Fibroblast of gingiva (primary cell): Measurements from ENCODE around the gene CDH4.

ENCODE experiments used
- DNase-seq: peaks from one replicate; pipeline ENCODE4 v3.0.0-alpha.2; 2011; ENCODE audit warnings: low read depth

Gene CDH4

GRCh38 chr20:61668771-61669503 is 416.9 kb downstream of the CDH4 start:
- no peak for DNase-seq

DNA sequence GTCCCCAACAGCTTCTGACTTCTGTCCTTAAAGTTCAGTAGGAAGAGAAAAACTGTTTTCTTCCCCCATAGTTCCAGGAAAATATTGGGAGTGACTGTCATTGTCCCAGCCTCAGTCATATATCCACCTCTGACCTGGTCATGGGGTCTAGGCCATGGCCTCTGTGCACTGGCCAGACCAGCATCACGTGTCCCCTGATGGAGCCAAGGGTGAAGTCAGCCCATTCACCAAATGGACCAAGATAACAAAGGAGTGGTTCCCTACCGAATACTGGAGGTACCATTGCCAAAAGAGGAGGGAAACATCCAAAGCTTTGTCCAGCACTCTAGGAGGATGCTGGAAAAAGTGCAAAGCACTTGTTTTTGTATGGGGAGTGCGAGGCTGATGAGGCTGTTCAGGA is 418.2 kb downstream of the CDH4 start:
- DNase-seq = no peak

GRCh38 chr20:61671559-61671958 is 419.5 kb downstream of the CDH4 start:
- no peak for DNase-seq

GRCh38 chr20:61673152-61673847 is 421.2 kb downstream of the CDH4 start:
- DNase-seq = no peak

DNA sequence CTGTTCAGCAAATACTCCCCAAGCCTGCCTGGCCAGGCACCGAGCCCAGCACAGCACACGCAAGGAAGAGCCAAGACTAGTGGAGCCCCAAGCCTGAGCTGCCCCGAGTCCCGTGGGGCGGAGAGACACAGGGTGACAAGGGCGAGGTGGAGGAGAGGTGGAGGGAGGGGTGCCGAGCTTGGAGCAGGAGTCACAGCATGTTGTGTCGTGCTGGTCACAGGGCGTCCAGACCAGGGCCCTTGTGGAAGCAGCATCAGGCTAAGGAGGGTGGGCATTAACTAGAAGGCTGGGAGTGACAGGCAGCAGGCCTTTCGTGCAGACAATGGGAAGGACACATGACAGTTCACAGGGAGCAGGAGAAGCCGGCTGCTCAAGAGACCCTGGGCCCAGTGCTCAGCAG is 422.1 kb downstream of the CDH4 start:
- DNase-seq = no peak

DNA sequence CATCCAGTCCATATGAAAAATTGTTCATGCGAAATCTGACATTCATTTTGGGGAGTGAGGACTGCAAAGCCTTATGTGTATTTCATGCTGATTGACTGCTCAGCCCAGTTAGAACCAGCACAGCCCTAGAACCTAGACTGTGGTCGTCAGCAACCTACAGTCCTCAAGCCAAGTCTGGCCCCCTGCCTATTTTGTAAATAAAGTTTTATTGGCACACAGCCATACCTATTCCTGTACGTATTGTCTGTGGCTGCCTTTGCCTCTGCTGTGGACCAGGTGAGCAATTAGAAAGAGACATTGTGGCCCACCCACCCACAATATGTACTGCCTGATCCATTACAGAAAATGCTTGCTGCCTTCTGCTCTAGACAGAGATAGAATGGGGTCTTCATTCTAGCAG is 422.6 kb downstream of the CDH4 start:
- no peak for DNase-seq

GRCh38 chr20:61677928-61678327 is 425.9 kb downstream of the CDH4 start:
- no peak for DNase-seq

DNA sequence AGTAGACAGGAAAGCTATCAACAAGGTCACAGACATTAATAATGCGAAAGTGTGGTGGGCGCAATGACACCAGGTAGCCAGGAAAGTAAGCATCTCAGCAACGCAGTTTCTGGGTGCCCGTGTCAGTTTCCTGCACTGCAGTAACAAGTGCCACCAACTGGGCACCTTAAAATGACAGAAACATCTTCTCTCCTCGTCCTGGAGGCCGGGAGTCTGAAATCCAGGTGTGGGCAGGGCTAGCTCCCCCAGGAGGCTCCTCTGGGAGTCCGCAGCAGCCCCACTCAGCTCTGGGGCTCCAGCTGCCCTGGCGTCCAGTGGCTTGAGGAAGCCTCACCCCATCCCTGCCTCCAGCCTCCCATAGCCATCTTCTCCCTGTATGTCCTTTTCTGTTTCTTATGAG is 426.4 kb downstream of the CDH4 start:
- no peak for DNase-seq

DNA sequence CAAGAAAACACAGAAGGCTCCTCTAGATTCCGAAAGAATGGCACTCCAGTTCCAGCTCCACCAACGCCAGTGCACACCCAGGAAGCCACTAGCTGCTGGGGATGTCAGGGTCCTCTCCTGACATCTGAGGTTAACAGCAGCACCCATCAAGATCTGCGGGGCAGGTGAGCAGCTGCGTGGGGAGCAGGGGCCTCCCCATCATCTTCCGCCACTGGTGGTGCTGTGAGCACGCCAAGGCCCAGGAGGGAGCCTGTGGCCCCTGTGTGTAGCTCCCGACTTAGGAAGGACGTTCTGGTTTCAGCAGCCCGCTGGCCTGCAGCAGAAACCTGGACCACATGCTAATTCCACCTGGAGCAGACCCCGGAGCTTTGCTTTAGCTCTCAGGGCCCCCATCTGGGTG is 427.4 kb downstream of the CDH4 start:
- DNase-seq = no peak

DNA sequence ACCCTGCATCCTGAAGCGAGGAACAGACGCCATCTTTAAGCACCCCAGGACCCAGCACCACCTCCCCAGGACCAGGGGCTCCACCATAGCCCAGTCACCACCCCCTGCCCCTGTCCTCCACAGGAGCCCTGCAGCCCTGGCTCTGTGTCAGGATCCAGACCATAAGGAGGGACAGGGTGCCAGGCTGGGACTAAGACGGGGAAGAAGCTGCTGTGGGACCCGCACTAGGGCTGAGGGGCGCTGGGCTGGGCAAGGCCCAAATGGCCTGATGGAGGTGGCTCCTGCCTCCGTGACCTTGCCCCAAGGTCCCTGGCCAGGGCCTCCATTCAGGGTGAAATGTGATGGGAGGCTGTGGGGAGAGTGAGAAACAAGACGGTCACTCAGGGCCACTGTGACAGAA is 428.0 kb downstream of the CDH4 start:
- DNase-seq = no peak

GRCh38 chr20:61682114-61682995 is 430.3 kb downstream of the CDH4 start:
- DNase-seq = no peak

DNA sequence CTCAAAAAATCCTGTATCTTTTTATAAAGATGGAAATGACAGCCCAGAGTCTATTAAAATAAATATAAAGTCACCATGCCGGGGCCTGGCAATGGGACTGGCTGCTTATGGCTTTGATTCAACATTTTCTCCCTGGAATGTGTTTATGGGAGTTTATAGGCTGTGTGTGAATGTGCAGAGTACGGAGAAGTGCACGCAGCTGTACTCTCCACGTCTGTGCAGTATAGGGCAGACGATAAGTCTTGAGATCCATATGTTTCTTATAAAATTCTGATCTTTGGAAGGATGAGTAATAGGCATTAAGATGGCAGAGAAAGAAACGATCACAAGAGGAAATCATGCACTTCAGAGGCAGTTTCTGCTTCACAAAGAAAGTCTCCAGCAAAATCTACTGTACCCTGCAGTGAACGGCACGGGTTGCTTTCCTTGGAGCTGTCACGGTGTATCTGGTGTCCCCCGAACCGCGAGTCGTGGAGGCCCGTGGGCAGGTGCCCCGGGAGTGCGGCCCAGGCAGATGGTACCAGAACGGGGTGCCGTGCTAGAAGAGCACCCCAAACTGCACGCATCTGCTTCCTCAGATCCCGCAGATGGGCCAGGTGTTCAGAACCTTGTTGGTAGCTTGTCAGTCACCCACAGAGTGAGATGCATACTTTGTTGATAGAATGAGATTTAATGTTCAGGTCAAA is 431.1 kb downstream of the CDH4 start:
- no peak for DNase-seq

- no peak for DNase-seq
Measured at GRCh38 chr20:61683721-61684120, 431.7 kb downstream of the CDH4 start.

- DNase-seq = no peak
Measured at GRCh38 chr20:61684136-61684535, 432.1 kb downstream of the CDH4 start.

DNA sequence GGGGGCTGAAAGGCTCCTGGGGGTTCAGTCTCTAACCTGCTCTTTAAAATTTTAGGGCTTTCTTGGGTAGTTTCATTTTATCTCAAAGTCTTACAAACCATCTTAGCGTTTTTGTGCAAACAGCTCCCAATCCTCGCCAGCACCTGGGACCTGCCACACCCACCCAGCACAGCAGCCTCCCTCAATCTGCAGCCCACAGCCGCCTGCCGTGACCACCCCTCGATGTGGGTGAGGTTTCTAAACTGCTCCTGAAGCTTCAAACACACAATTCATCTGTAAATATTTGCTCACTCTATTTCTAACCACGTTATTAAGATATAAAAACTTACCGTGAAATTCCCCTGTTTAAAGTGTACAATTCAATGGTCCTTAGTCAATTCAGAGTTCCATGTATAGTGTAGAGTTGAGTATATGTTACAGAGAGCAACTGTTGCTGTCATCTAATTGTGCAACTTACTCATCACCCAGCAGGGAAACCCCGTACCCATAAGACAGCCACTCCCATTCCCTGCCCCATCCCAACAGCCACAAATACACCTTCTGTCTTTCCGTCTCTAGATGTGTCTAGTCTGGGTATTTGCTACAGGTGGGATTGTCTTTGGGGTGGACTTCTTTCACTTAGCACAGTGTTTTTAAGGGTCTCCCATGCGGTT is 432.6 kb downstream of the CDH4 start:
- DNase-seq = no peak

GRCh38 chr20:61685462-61685861 is 433.4 kb downstream of the CDH4 start:
- no peak for DNase-seq

DNA sequence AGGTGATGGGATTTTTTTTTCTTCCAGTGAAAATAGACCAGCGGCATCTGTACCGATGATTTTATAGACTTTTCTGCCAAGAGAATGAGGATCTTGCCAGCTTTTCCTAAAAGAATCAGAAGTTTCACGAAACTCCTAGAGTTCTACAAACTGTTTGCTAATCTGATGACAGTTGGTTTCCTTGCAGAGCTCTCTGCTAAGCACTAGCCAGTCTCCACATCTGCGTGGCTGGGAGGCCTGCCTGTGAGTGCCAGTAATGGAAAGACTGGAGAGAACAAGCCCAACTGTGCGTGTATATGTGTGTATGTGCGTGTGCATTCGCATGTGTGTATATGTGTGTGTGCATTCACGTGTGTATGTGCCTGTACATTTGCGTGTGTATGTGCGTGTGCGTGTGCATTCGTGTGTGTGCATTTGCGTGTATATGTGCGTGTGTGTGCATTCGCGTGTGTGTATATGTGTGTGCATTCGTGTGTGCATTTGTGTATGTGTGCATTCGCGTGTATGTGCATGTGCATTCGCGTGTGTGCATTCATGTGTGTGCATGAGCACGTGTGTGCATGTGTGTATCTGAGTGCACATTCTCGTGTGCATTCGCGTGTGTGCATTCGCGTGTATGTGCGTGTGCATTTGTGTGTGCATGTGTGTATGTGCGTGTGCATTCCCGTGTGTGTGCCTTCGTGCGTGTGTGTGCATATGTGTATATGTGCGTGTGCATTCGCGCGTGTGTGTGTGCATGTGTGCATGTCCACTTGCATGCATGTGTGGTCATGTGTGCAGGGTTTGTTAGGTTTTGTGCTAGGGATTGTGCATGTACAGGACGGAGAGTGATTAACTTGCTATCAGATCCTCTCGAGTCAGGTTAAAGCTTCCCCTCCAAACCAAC is 434.2 kb downstream of the CDH4 start:
- no peak for DNase-seq

GRCh38 chr20:61688411-61688810 is 436.4 kb downstream of the CDH4 start:
- DNase-seq = no peak

- no peak for DNase-seq
Measured at GRCh38 chr20:61690150-61690549, 438.1 kb downstream of the CDH4 start.

DNA sequence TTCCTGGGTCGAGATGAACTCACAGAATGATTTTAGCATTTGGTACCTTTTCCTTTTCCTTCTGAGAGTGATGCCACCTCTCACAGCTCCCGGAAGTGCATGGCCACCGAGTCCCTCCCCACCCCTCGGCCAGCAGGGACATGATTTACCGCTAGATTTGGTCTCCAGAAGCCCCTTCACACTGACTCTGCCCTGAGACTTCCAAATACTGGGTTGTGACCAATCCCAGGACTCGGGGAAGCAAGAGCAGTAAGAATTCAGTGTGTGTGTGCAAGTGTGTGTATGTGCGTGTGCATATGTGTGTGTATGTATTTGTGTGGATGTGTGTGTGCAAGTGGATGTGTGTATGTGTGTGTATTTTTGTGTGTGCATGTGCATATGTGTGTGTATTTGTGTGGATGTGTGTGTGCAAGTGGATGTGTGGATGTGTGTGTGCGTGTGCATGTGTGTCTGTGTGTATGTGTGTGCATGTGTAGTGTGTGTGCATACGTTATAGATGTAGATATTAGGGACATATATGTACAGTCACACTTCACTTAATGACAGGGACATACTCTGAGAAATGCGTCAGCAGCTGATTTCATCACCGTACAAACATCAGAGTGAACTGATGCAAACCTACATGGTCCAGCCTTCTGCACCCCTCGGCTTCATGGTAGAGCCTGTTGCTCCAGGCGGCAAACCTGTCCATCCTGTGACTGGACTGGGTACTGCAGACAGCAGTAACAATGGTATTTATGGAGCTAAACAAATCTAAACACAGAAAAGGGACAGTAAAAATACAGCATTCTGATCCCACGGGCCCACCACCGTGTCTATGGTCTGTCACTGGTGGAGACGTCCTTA is 439.2 kb downstream of the CDH4 start:
- no peak for DNase-seq
